GM20431 (cell line): ENCODE results near the gene MATK.
"Not testable (repeated sequence)": the region's sequence is repeated elsewhere in the genome, so short reads cannot be mapped to it uniquely, and the experiment has no call there.

ENCODE experiments used
- in situ Hi-C: fragments of 300-500 bp; cut with MseI, MboI; formaldehyde crosslinking; loops from one replicate; pipeline ENCODE4 v1.15.0; 2020; ENCODE audit warnings: low sequenced_read_pairs; ENCODE audit not compliant: unreplicated experiment

MATK gene

DNA sequence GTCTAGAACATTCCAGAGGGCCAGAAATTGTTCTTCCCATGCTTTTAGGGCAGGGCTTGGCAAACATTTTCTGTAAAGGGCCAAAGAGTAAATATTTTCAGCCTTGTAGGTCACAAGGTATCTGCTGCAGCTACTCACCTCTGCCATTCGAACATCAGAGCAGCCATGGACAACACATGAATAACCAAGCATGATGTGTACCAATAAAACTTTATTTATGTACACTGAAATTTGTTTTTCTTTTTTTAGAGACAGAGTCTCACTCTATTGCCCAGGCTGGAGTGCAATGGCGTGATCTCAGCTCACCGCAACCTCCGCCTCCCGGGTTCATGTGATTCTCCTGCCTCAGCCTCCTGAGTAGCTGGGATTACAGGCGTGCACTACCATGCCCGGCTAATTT is 28.5 kb downstream of the MATK start:
- in situ Hi-C loops = not testable (repeated sequence)

DNA sequence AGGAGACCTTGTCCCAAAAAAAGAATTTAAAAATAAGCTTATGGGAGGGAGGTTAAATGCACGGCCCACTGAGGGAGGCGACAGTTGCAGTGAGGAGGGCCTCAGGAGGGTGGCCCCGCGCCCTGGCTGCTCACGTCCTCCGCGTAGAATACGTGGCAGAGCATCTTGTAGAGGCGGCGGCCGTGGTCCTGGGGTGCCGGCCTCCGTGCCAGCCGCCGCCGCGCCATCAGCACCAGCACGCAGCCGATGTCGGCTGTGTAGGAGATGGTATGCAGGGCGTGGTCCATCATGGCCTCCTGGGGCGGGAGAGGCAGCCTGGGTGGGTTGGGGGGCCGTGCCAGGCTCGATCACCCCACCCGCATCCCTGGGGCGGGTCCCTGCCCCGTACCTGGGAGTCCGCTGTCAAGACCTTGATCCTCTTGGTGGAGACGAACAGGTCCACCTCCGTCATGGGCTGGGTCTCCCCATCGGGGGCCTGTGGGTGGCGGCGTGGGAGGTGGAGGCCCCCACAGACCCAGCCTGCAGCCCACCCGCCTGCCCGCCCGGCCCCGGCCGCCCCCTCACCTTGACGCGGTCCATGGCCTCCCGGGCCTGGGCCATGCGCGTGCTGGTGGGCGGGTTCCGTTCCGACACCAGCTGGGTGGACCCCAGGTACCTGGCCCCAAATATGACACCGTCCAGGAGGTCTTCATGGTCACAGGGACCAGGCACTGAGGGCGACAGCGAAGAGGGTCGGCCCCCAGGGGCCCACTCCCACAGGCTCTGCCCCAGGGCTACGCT is 32.4 kb downstream of the MATK start:
- in situ Hi-C loops = no loop called here

DNA sequence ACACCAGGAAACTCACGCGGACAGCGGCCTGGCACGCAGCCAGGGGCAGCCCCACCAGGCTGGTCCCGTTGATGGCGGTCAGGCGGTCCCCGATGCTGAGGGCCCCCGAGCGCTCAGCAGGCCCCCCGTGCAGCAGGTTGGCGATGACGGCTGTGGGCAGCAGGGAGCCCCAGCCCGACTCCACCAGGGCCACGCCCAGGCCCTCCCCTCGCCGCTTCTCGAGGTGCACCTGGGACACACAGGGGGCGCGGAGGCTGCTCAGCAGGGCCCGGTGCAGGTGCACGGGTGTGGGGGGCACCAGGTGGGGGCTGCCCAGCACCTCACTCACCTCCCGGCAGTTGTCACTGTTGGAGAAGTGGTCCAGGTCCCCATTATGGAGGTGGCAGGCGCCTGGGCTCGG is 33.7 kb downstream of the MATK start:
- in situ Hi-C loops = no loop called here

DNA sequence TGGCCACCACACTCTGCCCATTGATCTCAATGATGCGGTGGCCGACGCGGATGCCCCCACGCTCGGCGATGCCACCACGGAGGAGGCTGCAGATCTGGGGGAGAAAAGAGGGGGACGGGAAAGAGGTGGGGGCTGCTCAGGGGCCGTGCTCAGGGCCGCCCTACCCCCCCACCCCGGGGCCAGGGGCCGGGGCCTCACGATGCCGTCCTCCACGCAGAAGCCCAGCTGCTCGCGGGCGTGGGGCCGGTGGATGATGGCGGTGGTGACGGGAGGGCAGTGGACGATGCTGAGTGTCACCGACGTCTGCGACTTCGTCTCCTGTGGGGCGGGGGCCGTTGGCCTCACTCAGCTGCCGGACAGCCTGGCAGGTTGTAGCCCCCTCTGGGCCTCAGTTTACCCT is 34.9 kb downstream of the MATK start:
- in situ Hi-C loops = no loop called here

DNA sequence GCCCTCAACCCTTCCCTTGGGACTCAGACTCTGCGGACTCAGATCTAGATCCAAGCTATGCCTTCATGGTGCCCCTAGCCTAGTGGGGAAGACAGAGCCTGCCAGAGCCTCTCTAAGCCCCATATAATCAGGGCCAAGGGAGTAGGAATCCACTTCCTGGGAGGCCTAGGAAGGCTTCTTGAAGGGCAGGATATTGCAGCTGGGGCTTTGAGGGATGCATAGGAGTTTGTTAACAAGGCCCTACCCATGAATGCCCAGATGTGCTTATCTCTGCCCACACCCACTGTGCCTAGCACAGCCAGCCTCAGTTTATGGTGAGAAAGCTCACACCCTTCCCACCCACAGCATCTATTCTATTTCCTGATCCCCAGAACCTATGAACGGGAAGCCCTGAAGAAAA is 36.0 kb downstream of the MATK start:
- in situ Hi-C loops = no loop called here

DNA sequence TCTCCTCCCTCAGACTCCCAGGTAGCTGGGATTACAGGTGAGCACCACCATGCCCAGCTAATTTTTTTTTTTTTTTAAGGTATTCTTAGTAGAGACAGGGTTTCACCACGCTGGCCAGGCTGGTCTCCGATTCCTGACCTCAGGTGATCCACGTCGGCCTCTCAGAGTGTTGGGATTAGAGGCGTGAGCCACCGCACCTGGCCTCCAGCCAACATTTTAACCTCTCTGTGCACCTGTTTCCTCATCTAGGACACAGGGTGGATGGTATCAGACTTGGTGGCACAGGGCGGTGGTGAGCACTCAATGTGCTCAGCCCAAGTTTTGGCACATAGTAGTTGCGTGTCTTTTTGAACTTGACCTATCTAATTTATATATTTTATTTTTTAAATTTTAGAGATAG is 37.2 kb downstream of the MATK start:
- in situ Hi-C loops = no loop called here

DNA sequence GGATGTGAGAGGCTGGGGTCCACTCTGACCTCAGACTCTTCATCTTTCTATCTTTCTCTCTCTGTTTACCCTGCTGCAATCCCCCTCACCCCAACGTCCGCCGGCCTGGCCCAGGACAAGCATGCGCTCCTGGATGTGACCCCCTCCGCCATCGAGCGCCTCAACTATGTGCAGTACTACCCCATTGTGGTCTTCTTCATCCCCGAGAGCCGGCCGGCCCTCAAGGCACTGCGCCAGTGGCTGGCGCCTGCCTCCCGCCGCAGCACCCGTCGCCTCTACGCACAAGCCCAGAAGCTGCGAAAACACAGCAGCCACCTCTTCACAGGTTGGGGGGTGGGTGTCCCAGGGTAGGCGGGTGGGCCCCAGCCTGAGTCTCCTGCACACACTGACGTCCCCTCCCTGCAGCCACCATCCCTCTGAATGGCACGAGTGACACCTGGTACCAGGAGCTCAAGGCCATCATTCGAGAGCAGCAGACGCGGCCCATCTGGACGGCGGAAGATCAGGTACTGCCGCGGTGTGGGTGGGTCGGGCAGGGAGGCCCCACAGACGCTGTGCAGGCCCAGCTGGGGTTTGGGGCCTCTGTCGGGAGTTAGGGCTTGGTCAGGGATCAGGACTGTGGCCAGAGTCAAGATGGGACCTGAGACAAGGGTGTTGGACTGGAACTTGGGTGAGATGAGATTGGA is 39.7 kb downstream of the MATK start:
- in situ Hi-C loops = no loop called here

DNA sequence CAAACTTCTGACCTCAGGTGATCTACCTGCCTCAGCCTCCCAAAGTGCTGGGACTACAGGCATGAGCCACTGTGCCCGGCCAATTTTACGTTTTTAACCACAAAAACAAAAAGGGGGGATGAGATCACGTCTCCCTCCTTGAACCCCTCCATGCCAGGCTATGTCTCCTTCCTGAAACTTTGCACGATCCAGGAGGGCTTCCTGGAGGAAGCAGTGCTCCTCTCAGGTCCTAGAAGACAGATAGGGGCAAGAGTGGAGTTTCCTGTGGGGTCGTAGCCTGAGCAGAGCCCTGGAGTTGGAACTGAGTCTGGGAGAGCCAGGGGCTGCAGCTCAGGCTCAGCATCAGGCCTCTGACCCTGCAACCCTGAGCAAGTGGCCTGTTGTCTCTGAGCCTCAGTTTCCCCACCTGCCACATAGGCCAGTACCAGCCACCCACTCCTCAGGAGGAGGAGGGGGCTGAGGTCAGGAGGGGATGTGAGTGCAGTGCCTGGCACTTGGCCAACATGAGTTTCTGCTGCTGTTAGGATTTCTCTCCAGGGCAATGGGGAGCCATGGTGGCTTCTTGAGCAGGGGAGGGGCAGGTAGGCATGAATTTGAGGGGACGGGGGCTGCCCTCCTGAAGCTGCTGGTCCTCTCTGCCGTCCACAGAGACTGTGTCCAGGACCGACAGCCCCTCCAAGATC is 40.7 kb downstream of the MATK start:
- in situ Hi-C loops = no loop called here

DNA sequence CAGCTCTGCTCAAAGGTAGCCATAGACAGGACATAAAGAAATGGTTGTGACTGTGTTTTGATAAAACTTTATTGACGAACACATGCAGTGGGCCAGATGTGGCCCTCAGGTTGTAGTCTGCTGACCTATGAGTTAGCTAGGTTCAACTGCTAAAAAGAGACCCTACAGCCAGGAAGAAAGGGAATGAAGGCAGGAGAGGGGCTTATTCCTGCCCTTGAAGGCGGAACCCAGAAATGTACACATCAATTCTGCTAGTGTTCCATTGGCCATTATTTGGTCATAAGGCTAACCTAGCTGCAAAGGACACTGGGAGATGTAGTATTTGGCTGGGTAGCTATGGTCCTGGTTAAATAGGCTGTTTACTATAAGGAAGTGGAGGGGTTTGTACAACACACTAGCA is 42.7 kb downstream of the MATK start:
- in situ Hi-C loops = no loop called here

DNA sequence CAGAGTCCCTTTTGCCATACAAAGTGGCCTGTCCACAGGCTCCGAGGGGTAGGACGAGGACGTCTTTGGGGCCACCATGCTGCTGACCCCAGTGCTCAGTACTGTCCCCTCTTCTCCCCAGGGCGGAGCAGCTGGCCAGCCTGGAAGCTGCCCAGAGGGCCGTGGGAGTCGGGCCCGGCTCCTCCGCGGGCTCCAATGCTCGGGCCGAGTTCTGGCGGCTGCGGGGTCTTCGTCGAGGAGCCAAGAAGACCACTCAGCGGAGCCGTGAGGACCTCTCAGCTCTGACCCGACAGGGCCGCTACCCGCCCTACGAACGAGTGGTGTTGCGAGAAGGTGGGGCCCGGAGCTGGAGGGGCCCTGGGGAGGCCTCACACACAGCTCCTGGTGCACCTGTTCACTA is 45.8 kb downstream of the MATK start:
- in situ Hi-C loops = no loop called here

DNA sequence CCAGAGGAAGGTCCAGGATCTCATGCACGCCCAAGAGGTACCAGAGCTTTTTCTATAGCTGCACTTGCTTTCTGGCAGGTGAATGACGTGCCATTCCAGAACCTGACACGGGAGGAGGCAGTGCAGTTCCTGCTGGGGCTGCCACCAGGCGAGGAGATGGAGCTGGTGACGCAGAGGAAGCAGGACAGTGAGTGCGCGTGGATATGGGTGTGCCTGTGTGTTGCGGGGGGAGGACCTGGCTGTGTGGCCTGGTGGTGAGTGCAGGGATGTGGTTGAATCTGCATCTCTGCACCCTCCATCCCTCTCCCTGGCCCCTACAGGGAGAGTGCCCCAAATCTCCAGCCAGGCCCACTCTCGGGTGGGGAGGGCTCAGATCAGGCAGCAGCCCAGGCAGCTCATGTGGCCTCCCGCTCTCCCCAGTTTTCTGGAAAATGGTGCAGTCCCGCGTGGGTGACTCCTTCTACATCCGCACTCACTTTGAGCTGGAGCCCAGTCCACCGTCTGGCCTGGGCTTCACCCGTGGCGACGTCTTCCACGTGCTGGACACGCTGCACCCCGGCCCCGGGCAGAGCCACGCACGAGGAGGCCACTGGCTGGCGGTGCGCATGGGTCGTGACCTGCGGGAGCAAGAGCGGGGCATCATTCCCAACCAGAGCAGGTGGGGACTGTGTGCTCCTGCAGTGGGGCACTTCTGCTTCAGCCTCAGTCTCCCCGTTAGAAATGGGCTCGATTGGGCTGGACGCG is 47.5 kb downstream of the MATK start:
- in situ Hi-C loops = no loop called here

DNA sequence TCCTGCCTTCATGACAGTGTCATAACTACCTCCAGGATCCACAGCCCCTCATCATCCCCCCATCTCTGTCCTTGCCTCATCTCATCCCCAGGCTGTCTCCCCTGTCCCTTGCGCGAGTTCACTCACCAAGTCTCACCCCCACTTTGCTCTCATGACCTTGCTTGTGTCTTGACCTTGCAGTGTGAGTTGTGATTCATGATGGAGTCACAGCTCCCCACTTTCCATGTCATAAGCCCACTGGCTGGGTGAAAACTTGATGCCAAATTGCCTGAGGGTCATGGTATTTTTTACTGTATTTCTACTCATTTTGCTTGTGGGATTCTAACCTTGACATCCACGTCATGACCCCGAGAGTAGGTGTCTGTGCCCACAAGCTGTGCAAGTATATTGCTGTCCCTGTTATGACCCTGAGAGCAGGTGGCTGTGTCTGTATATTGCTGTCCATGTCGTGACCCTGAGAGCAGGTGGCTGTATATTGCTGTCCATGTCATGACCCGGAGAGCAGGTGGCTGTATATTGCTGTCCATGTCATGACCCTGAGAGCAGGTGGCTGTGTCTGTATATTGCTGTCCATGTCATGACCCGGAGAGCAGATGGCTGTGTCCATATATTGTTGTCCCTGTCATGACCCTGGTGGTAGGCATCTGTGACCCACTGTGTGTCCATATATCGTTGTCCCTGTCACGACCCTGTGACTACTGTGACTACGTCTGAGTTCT is 48.5 kb downstream of the MATK start:
- in situ Hi-C loops = no loop called here

DNA sequence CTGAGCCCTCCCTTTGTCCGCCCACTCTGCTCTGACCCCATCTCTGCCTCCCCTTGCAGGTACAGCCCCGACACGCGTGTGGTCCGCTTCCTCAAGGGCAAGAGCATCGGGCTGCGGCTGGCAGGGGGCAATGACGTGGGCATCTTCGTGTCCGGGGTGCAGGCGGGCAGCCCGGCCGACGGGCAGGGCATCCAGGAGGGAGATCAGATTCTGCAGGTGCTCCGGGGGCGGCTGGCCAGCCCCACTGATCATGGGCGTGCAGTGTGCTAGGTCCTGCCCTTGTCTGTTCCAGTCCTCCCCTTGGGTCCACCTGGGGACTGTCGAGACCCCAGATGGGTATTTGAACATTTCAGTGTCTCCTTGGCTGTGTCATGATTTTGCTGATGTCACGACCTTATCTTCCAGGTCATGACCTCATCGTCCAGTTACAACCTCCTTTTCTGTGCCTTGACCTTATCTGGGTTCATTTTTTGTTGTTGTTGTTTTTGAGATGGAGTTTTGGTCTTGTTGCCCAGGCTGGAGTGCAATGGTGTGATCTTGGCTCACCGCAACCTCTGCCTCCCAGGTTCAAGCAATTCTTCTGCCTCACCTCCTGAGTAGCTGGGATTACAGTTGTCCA is 50.0 kb downstream of the MATK start:
- in situ Hi-C loops = no loop called here

DNA sequence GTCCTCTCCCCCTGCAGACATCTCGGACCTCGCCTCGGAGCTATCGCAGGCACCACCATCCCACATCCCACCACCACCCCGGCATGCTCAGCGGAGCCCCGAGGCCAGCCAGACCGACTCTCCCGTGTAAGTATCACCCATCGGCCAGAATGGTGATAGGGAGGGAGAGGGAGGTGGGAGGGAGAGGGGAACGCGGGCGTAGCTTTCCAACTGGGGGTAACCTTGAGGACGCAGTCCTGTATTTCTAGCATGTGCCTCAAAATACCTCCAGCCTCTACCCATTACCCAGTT is 51.9 kb downstream of the MATK start:
- in situ Hi-C loops = no loop called here

DNA sequence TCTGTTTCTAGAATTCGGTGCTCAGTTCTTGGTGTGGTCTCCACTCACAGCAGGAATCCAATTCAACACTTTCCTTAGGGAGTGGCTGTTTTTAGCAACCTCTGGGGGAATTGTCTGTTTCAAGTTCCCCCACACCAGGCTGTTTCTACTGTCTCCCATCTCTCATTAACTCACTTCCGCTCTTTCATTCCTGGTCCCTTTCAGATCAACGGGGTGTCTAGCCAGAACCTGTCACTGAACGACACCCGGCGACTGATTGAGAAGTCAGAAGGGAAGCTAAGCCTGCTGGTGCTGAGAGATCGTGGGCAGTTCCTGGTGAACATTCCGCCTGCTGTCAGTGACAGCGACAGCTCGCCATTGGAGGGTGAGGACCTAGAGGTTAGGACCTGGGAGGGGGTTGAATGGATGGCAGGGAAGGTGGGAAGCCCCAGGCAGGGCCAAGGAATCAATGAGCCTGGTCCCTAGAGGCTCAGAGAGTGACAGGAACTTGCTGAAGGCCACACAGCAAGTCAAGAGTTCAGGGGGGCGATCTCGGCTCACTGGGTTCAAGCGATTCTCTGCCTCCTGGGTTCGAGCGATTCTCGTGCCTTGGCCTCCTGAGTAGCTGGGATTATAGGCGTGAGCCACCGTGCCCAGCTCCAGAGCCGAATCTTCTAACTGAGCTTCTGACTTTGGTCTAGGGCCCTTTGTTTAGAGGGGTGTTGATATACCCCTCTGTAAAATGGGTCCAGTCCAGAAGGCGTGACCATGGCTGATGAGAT is 52.5 kb downstream of the MATK start:
- in situ Hi-C loops = no loop called here

DNA sequence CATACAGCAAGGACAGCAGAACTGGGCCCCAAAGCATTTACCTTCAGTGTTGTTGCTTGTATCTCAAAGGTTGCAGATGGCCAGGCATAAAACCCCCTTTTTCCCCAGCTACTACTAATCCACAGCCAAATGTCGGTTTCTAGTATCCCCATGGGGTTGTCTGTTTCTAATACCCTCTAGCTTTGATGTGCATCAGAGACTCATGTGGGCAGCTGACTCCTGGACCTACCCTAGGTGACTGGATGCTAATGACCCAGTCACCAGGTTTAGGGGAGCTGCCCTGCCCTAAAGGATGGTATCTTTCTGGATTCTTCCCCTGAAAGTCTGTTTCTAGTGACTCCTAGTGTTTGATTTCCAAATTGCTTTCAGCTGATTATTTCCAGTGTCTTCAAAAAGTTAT is 54.1 kb downstream of the MATK start:
- in situ Hi-C loops = no loop called here

DNA sequence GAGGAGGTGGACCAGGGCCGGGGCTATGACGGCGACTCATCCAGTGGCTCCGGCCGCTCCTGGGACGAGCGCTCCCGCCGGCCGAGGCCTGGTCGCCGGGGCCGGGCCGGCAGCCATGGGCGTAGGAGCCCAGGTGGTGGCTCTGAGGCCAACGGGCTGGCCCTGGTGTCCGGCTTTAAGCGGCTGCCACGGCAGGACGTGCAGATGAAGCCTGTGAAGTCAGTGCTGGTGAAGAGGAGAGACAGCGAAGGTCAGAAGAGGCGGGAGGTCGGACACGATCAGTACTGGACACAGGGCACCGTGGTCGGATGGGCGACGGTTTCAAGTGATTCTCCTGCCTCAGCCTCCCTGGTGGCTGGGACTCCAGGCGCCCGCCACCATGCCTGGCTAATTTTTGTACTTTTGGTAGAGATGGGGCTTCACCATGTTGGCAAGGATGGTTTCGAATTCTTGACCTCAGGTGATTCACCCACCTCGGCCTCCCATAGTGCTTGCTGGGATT is 55.7 kb downstream of the MATK start:
- in situ Hi-C loops = no loop called here
